Liver (tissue), 3 donors: Measurements from ENCODE around the gene LRRN2.

Experiments used
- CTCF ChIP-seq: fragments of 150-350 bp; IDR thresholded peaks from 2 replicates; pipeline ENCODE4 v1.5.1; 2017; ENCODE audit warnings: improper control_type of control experiment, low read depth, low read length; ENCODE audit not compliant: missing input control
- EGR1 ChIP-seq, 2 donors: IDR thresholded peaks; 2 replicates each; pipeline ENCODE4 v1.6.1; 2016 to 2018; ENCODE audit warnings: antibody characterized with exemption in 2 of 2, low read depth in 2 of 2
- FOXA1 ChIP-seq: IDR thresholded peaks from 2 replicates; pipeline ENCODE4 v1.6.1; 2016; ENCODE audit warnings: antibody characterized with exemption
- GABPA ChIP-seq, 2 donors: IDR thresholded peaks in 1 of 2; conservative IDR thresholded peaks in 1 of 2; 2 replicates each; pipeline ENCODE4 v1.6.1; 2016; ENCODE audit warnings: antibody characterized with exemption in 2 of 2, mild to moderate bottlenecking in 1 of 2, moderate library complexity in 1 of 2
- TF ChIP-seq, protein P1 (sequence below): IDR thresholded peaks from 2 replicates; pipeline ENCODE4 v1.6.1; 2016; ENCODE audit warnings: antibody characterized with exemption
- donor health status: healthy.
- donor health status: healthy.

GRCh38 chr1:204599596-204599995, 85.9 kb downstream of the LRRN2 start:
- TF ChIP-seq, protein P1, sequence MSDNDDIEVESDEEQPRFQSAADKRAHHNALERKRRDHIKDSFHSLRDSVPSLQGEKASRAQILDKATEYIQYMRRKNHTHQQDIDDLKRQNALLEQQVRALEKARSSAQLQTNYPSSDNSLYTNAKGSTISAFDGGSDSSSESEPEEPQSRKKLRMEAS = no peak
- TF ChIP-seq GABPA (IDR thresholded peaks at IDR 0.05 in 1 of 2, conservative IDR thresholded peaks at IDR 0.05 in 1 of 2) = no peak
- TF ChIP-seq CTCF = no peak
- TF ChIP-seq FOXA1 = no peak
- no peak for TF ChIP-seq EGR1 (IDR thresholded peaks at IDR 0.05; ENCODE audit: low read depth in 2 of 2)
